Endothelial cell of umbilical vein (primary cell): ENCODE results near the gene AP2A2. TPM values are rescaled to one million over a fixed set of nuclear protein-coding genes. Genes with fewer than 3 reads are reported as not detected.

Experiments
- BruUV-seq: library from RNA; stranded (reverse); fragments of 400-500 nt; replicated peaks from 2 replicates; lab custom pipeline; 2021; lab: Mats Ljungman, UMichigan
- CTCF ChIA-PET: fragments of 300-600, 350-600 bp; sonication (Branson Sonifier 250); formaldehyde crosslinking; loops from one replicate; lab custom pipeline; 2021; ENCODE audit warnings: antibody characterized with exemption, inconsistent platforms; lab: Charles Lee
- POLR2A ChIA-PET: fragments of 300-600, 350-600 bp; sonication (Branson Sonifier 250); formaldehyde crosslinking; loops from one replicate; lab custom pipeline; 2021; ENCODE audit warnings: antibody characterized with exemption, inconsistent platforms; lab: Charles Lee
- DNase-seq: peaks from one replicate; pipeline ENCODE4 v3.0.0-alpha.2; 2011; ENCODE audit warnings: low read depth, low spot score
- FAIRE-seq: peaks from 2 replicates; lab custom pipeline; 2011; peaks lifted over from hg19 to GRCh38; lab: Jason Lieb, UNC
- H2AFZ ChIP-seq: 2 replicates; pipeline ENCODE4 v1.6.0; 2012; ENCODE audit warnings: low read depth, low read length, control low read depth, inconsistent platforms
- H3K27ac ChIP-seq: 2 replicates; pipeline ENCODE4 v1.5.1; 2011; ENCODE audit warnings: low read depth, mild to moderate bottlenecking, control low read depth, low read length, moderate library complexity; ENCODE audit not compliant: insufficient read depth
- H3K27me3 ChIP-seq, 2 experiments: 2 replicates each; pipeline versions ENCODE4 v1.6.0 to v1.6.1; 2011; ENCODE audit warnings: low read length in 2 of 2, mixed read lengths in 1 of 2; ENCODE audit not compliant: control insufficient read depth in 2 of 2, insufficient read depth in 2 of 2
- H3K36me3 ChIP-seq, 2 experiments: 2 replicates in 1 of 2; 3 replicates in 1 of 2; pipeline ENCODE4 v1.5.1; 2011; ENCODE audit warnings: low read length in 2 of 2, mild to moderate bottlenecking in 1 of 2, moderate library complexity in 1 of 2; ENCODE audit not compliant: control insufficient read depth in 2 of 2, insufficient read depth in 2 of 2; ENCODE audit errors: extremely low read depth in 1 of 2
- H3K4me1 ChIP-seq: 3 replicates; pipeline ENCODE4 v1.5.1; 2011; ENCODE audit warnings: mild to moderate bottlenecking, low read length; ENCODE audit not compliant: control insufficient read depth, insufficient read depth; ENCODE audit errors: extremely low read depth
- H3K4me2 ChIP-seq: 2 replicates; pipeline ENCODE4 v1.6.1; 2011; ENCODE audit warnings: low read length, control low read depth, mixed read lengths; ENCODE audit not compliant: insufficient read depth
- H3K4me3 ChIP-seq, 3 experiments: fragments of 200-600 bp in 1 of 3; sonication (generic), shearing (Covaris generic) in 1 of 3; replicated peaks in 1 of 3; 2 replicates each; pipeline ENCODE4 v1.5.1; 2011 to 2016; ENCODE audit warnings: control low read depth in 3 of 3, low read length in 3 of 3, mild to moderate bottlenecking in 2 of 3, inconsistent platforms in 1 of 3, low read depth in 1 of 3, moderate library complexity in 1 of 3; ENCODE audit not compliant: insufficient read depth in 1 of 3
- H3K79me2 ChIP-seq: 2 replicates; pipeline ENCODE4 v1.6.0; 2012; ENCODE audit warnings: low read length, inconsistent platforms; ENCODE audit not compliant: control insufficient read depth, insufficient read depth
- H3K9ac ChIP-seq: replicated peaks from 2 replicates; pipeline ENCODE3; 2011; ENCODE audit warnings: low read length, control low read depth; ENCODE audit not compliant: insufficient read depth; ENCODE audit errors: extremely low read depth
- H3K9me1 ChIP-seq: replicated peaks from 3 replicates; pipeline ENCODE4 v1.6.0; 2011; ENCODE audit warnings: mild to moderate bottlenecking, low read length; ENCODE audit not compliant: control insufficient read depth, insufficient read depth; ENCODE audit errors: extremely low read depth
- H3K9me3 ChIP-seq: replicated peaks from 2 replicates; pipeline ENCODE4 v1.5.1; 2012; ENCODE audit warnings: low read length, inconsistent platforms; ENCODE audit not compliant: control insufficient read depth, insufficient read depth
- H4K20me1 ChIP-seq: replicated peaks from 2 replicates; pipeline ENCODE3; 2011; ENCODE audit warnings: mild to moderate bottlenecking, low read length; ENCODE audit not compliant: control insufficient read depth, insufficient read depth; ENCODE audit errors: extremely low read depth
- EZH2 ChIP-seq: IDR thresholded peaks from 2 replicates; pipeline ENCODE4 v1.6.1; 2012; ENCODE audit warnings: borderline replicate concordance, low read depth, mild to moderate bottlenecking, moderate library complexity, low read length, inconsistent platforms; ENCODE audit not compliant: severe bottlenecking
- FOS ChIP-seq: IDR thresholded peaks from 2 replicates; pipeline ENCODE4 v1.6.1; 2011; ENCODE audit warnings: mild to moderate bottlenecking, low read length, moderate library complexity, borderline replicate concordance; ENCODE audit not compliant: insufficient read depth
- GATA2 ChIP-seq: IDR thresholded peaks from 2 replicates; pipeline ENCODE4 v1.7.0; 2011; ENCODE audit warnings: low read depth, mild to moderate bottlenecking, moderate library complexity, mixed read lengths, low read length; ENCODE audit not compliant: insufficient read length, insufficient read depth
- JUN ChIP-seq: IDR thresholded peaks from 2 replicates; pipeline ENCODE4 v1.6.1; 2011; ENCODE audit warnings: borderline replicate concordance, low read depth; ENCODE audit not compliant: insufficient read length, insufficient read depth
- MYC ChIP-seq: IDR thresholded peaks from one replicate; pipeline ENCODE4 v1.6.1; 2011; ENCODE audit warnings: mild to moderate bottlenecking, low read depth, low read length
- POLR2A ChIP-seq: IDR thresholded peaks from 2 replicates; pipeline ENCODE4 v1.6.1; 2012; ENCODE audit warnings: low read depth, mild to moderate bottlenecking, control low read depth, low read length
- POLR2AphosphoS5 ChIP-seq: IDR thresholded peaks from 2 replicates; pipeline ENCODE4 v1.6.1; 2012; ENCODE audit warnings: low read depth, mild to moderate bottlenecking, control low read depth, low read length, moderate library complexity; ENCODE audit not compliant: insufficient read depth
- dilution Hi-C: fragments of 300-500 bp; cut with MboI; formaldehyde crosslinking; loops from one replicate; pipeline ENCODE4 v1.15.0; 2019; ENCODE audit warnings: low sequenced_read_pairs; ENCODE audit not compliant: extremely low pct_ligation_motif_present
- intact Hi-C: fragments of 100-400 bp; cut with micrococcal nuclease; formaldehyde crosslinking; loops from one replicate; pipeline ENCODE4 v1.10.0; 2022
- polyA plus RNA-seq, 4 experiments: library from polyadenylated mRNA; depleted of rRNA in 3 of 4; stranded (reverse) in 3 of 4; unstranded in 1 of 4; fragments of >200 nt; gene quantifications; 2 replicates each; pipeline versions ENCODE4 v1.2.1 to v1.2.3, GENCODE V29; 2011 to 2012; ENCODE audit warnings: missing spikeins in 1 of 4
- total RNA-seq: library from RNA; stranded (reverse); gene quantifications from 2 replicates; pipeline ENCODE4 v1.2.3, GENCODE V29; 2021
- TF ChIP-seq, protein P1 (sequence below), 2 donors: IDR thresholded peaks; 1 replicate in 1 of 2; 2 replicates in 1 of 2; pipeline ENCODE4 v1.5.1; 2011; ENCODE audit warnings: low read length in 2 of 2, mild to moderate bottlenecking in 2 of 2, moderate library complexity in 2 of 2, control low read depth in 1 of 2, inconsistent platforms in 1 of 2, low read depth in 1 of 2; ENCODE audit not compliant: insufficient read depth in 1 of 2; ENCODE audit errors: extremely low read depth in 1 of 2
- TF ChIP-seq, protein P2 (sequence below): IDR thresholded peaks from 2 replicates; pipeline ENCODE4 v1.6.1; 2011; ENCODE audit not compliant: insufficient read depth, insufficient read length

AP2A2 gene
- total and polyA plus RNA-seq, 2 donors (not counting 3 experiments of a cell fraction or from before 2014, with no cell fraction given): 89.5 to 92.6 TPM

DNA sequence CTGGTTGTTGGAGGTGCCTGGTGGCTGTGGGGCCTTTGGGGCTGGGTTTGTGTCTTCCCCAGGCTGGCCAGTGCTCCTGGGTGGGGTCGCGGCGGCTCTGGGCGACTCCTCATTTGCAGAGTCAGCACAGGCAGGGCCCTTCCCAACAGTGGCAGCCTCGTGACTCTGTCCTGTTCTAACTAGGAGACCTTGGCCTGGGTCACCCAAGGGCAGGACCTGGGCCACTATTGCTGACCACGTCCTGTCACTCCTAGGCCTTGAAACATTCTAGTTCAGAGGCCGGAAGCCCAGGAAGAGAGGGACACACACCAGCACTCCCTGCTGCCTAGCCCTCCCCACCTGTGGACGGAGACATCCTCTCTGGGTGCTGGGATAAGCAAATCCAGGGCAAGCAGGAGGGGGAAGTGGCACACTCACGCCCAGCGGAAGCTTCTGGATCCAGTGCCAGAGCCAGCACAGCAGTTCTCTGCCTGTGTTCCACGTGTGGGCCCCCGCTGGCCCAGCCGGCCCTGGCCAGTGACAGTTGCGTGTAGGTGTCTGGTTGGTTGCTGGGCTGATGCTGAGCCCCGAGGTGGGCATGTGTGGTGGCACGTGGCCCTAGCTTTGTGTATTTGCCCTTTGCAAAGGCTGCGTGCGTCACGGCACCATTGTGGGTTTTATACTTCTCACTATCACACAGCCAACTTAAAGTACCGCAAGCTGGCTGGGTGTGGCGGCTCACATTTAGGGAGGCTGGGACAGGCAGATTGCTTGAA is 10.7 kb upstream of the AP2A2 start:
- Histone ChIP-seq H3K4me2 (no peak overlapping the region), H3K27me3 (no peaks in the 10 kb centered on the region), H3K79me2 (peaks cover 6% of the 10 kb centered on the region), H3K9me1 (no peaks in the 10 kb centered on the region), H3K4me1 (peaks cover 5% of the 10 kb centered on the region), H3K4me3 (no peak overlapping the region), H4K20me1 (no peaks in the 10 kb centered on the region), H3K27ac (no peak overlapping the region), H3K36me3 (no peaks in the 10 kb centered on the region), H3K9ac (no peak overlapping the region), H2AFZ (no peak overlapping the region), H3K9me3 (no peaks in the 10 kb centered on the region)
- ChIA-PET CTCF (interaction anchor here (1.8 kb wide), 1 partner anchor 10 kb away, joined by 7 read pairs; no protein-coding TSS in a partner anchor), POLR2A (no interaction called here)
- intact Hi-C loops: loop anchor here (5.0 kb wide), 1 partner anchor 137 kb away; no protein-coding TSS in a partner anchor
- dilution Hi-C loops: no loop called here
- DNase-seq (no peak), FAIRE-seq (no peak)
- no TSS peak for BruUV-seq
- TF ChIP-seq JUN (no peak), MYC (no peak), FOS (no peak), POLR2AphosphoS5 (no peak), POLR2A (no peak), GATA2 (no peak), EZH2 (no peak)
- TF ChIP-seq, protein P1, sequence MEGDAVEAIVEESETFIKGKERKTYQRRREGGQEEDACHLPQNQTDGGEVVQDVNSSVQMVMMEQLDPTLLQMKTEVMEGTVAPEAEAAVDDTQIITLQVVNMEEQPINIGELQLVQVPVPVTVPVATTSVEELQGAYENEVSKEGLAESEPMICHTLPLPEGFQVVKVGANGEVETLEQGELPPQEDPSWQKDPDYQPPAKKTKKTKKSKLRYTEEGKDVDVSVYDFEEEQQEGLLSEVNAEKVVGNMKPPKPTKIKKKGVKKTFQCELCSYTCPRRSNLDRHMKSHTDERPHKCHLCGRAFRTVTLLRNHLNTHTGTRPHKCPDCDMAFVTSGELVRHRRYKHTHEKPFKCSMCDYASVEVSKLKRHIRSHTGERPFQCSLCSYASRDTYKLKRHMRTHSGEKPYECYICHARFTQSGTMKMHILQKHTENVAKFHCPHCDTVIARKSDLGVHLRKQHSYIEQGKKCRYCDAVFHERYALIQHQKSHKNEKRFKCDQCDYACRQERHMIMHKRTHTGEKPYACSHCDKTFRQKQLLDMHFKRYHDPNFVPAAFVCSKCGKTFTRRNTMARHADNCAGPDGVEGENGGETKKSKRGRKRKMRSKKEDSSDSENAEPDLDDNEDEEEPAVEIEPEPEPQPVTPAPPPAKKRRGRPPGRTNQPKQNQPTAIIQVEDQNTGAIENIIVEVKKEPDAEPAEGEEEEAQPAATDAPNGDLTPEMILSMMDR (IDR thresholded peaks at IDR 0.05; ENCODE audit: extremely low read depth in 1 of 2, insufficient read depth in 1 of 2, low read depth in 1 of 2, low read length in 2 of 2): no peak
- TF ChIP-seq, protein P2, sequence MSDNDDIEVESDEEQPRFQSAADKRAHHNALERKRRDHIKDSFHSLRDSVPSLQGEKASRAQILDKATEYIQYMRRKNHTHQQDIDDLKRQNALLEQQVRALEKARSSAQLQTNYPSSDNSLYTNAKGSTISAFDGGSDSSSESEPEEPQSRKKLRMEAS: no peak
